NCI-H748 (cell line): ENCODE data around the gene TBC1D22A.
"Not testable (repeated sequence)": the region's sequence is repeated elsewhere in the genome, so short reads cannot be mapped to it uniquely, and the experiment has no call there.

ENCODE experiments used
- DNase-seq: peaks from one replicate; lab custom pipeline; 2025; ENCODE audit not compliant: unreplicated experiment; lab: John Stamatoyannopoulos, UW

The TBC1D22A gene

GRCh38 chr22:46770151-46770641 lies 7.7 kb downstream of the TBC1D22A start:
- DNase-seq, result no peak

GRCh38 chr22:46770726-46771125 lies 8.3 kb downstream of the TBC1D22A start:
- DNase-seq, result no peak

- DNase-seq, result no peak
Measured at GRCh38 chr22:46773076-46773475, 10.6 kb downstream of the TBC1D22A start.

- no peak for DNase-seq
Measured at GRCh38 chr22:46774253-46774979, 12.0 kb downstream of the TBC1D22A start.

GRCh38 chr22:46774980-46775849 lies 12.8 kb downstream of the TBC1D22A start:
- no peak for DNase-seq

- DNase-seq, result no peak
Measured at GRCh38 chr22:46775850-46776826, 13.7 kb downstream of the TBC1D22A start.

GRCh38 chr22:46776876-46777608 lies 14.6 kb downstream of the TBC1D22A start:
- DNase-seq, result no peak

- DNase-seq, result no peak
Measured at GRCh38 chr22:46777609-46777970, 15.1 kb downstream of the TBC1D22A start.

- DNase-seq, result no peak
Measured at GRCh38 chr22:46779023-46779422, 16.6 kb downstream of the TBC1D22A start.

GRCh38 chr22:46779651-46780050 lies 17.2 kb downstream of the TBC1D22A start:
- DNase-seq, result no peak

GRCh38 chr22:46780453-46780852 lies 18.0 kb downstream of the TBC1D22A start:
- DNase-seq, result no peak

GRCh38 chr22:46781291-46781690 lies 18.8 kb downstream of the TBC1D22A start:
- no peak for DNase-seq

- DNase-seq, result not testable (repeated sequence)
Measured at GRCh38 chr22:46782200-46782599, 19.8 kb downstream of the TBC1D22A start.

- DNase-seq, result no peak
Measured at GRCh38 chr22:46783721-46784120, 21.3 kb downstream of the TBC1D22A start.

- DNase-seq, result no peak
Measured at GRCh38 chr22:46788441-46789172, 26.2 kb downstream of the TBC1D22A start.

GRCh38 chr22:46789992-46790391 lies 27.5 kb downstream of the TBC1D22A start:
- DNase-seq, result no peak

- no peak for DNase-seq
Measured at GRCh38 chr22:46791201-46791731, 28.8 kb downstream of the TBC1D22A start.

- no peak for DNase-seq
Measured at GRCh38 chr22:46792061-46792796, 29.8 kb downstream of the TBC1D22A start.

GRCh38 chr22:46792841-46793261 lies 30.4 kb downstream of the TBC1D22A start:
- no peak for DNase-seq
